ENCODE data around the gene FOXK2.
"Not testable (repeated sequence)": the region's sequence is repeated elsewhere in the genome, so short reads cannot be mapped to it uniquely, and the experiment has no call there.

The FOXK2 gene

GRCh38 chr17:82496529-82497434, 22.8 kb upstream of the FOXK2 start:
- peak; percentile 94 for DNase-seq

GRCh38 chr17:82497483-82498405, 21.8 kb upstream of the FOXK2 start:
- peak; percentile 40 to 51 for DNase-seq

- no peak for DNase-seq
Observed at GRCh38 chr17:82502207-82502606, 17.3 kb upstream of the FOXK2 start.

- DNase-seq: no peak
Observed at GRCh38 chr17:82503094-82503727, 16.3 kb upstream of the FOXK2 start.

GRCh38 chr17:82503728-82504308, 15.7 kb upstream of the FOXK2 start:
- no peak for DNase-seq

- no peak for DNase-seq
Observed at GRCh38 chr17:82505296-82505695, 14.2 kb upstream of the FOXK2 start.

GRCh38 chr17:82506402-82506801, 13.1 kb upstream of the FOXK2 start:
- peak; percentile 50 to 60 for DNase-seq

GRCh38 chr17:82507631-82508175, 11.8 kb upstream of the FOXK2 start:
- no peak for DNase-seq

- DNase-seq: not testable (repeated sequence)
Observed at GRCh38 chr17:82511642-82512041, 7.9 kb upstream of the FOXK2 start.

GRCh38 chr17:82513864-82514263, 5.7 kb upstream of the FOXK2 start:
- DNase-seq: not testable (repeated sequence)

GRCh38 chr17:82517230-82517865, 2.2 kb upstream of the FOXK2 start:
- DNase-seq: no peak

GRCh38 chr17:82519971-82520903, 705 bp downstream of the FOXK2 start:
- DNase-seq: peak; percentile 40 to 45

- DNase-seq: no peak
Observed at GRCh38 chr17:82524540-82524939, 5.0 kb downstream of the FOXK2 start.

- DNase-seq: no peak
Observed at GRCh38 chr17:82525712-82526111, 6.2 kb downstream of the FOXK2 start.

- DNase-seq: no peak
Observed at GRCh38 chr17:82527898-82528297, 8.4 kb downstream of the FOXK2 start.

- DNase-seq: no peak
Observed at GRCh38 chr17:82528484-82529265, 9.1 kb downstream of the FOXK2 start.

- DNase-seq: no peak
Observed at GRCh38 chr17:82529914-82530300, 10.4 kb downstream of the FOXK2 start.

GRCh38 chr17:82531431-82531881, 11.9 kb downstream of the FOXK2 start:
- no peak for DNase-seq

- no peak for DNase-seq
Observed at GRCh38 chr17:82534401-82534812, 14.9 kb downstream of the FOXK2 start.

Measured in activated CD4-positive, alpha-beta T cell treated with anti-CD3 and anti-CD28 coated beads, Interleukin-2, amount 50 U/mL, for 48 hours (primary cell).